Tibial artery (tissue), 4 donors: ENCODE measurements around the gene CRCP.
"Not testable (repeated sequence)": the region's sequence is repeated elsewhere in the genome, so short reads cannot be mapped to it uniquely, and the experiment has no call there.

Experiments
- DNase-seq, 2 donors: peaks; one replicate each; pipeline ENCODE4 v3.0.0-alpha.2; 2019
- H3K27ac ChIP-seq, 2 donors: fragments of 200-600 bp; sonication (generic) in 1 of 2; 1 replicate in 1 of 2; 2 replicates in 1 of 2; pipeline ENCODE4 v1.5.1; 2018 to 2019; ENCODE audit warnings: mild to moderate bottlenecking in 1 of 2
- H3K27me3 ChIP-seq, 2 donors: fragments of 200-600 bp; sonication (generic) in 1 of 2; one replicate each; pipeline versions ENCODE4 v1.5.1 to v1.6.0; 2016 to 2019
- H3K36me3 ChIP-seq, 3 donors: fragments of 200-600 bp; sonication (generic) in 2 of 3; one replicate each; pipeline ENCODE4 v1.5.1; 2016 to 2019; ENCODE audit warnings: mild to moderate bottlenecking in 2 of 3
- H3K4me1 ChIP-seq, 4 donors: fragments of 200-600 bp; sonication (generic) in 2 of 4; 1 replicate in 3 of 4; 2 replicates in 1 of 4; pipeline ENCODE4 v1.5.1; 2016 to 2019
- H3K4me3 ChIP-seq, 2 donors: fragments of 200-600 bp; sonication (generic) in 1 of 2; 1 replicate in 1 of 2; 2 replicates in 1 of 2; pipeline ENCODE4 v1.5.1; 2018 to 2019; ENCODE audit warnings: mild to moderate bottlenecking in 2 of 2
- H3K9me3 ChIP-seq, 3 donors: fragments of 200-600 bp; sonication (generic) in 1 of 3; one replicate each; pipeline ENCODE4 v1.5.1; 2016 to 2019
- intact Hi-C: fragments of 100-400 bp; cut with DNase I; formaldehyde crosslinking; loops from one replicate; pipeline ENCODE4 v1.15.0; 2023; ENCODE audit warnings: low total_unique reads
- TF ChIP-seq, protein P1 (sequence below), 2 experiments: fragments of 200-600 bp in 1 of 2; fragments of 450-650 bp in 1 of 2; IDR thresholded peaks; one replicate each; pipeline ENCODE4 v1.5.1; 2017 to 2019; ENCODE audit warnings: antibody characterized with exemption in 2 of 2, mild to moderate bottlenecking in 1 of 2, moderate library complexity in 1 of 2

The CRCP gene

DNA sequence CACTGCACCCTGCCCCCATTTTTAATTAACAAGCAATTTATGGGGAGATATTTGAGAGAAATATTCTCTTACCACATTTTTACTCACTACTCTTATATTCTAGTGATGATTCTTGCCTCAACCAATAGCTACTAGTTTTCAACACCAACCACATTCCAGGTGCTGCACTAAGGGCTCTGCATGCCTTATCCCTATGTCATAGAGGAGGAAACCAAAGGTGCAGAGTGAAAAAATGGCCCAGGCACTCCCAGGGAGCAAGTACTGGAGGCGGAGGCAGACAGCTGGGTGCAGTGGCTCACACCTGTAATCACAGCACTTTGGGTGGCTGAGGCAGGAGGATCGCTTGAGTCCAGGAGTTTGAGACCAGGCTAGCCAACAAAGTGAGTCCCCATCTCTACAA lies 55.0 kb downstream of the CRCP start:
- intact Hi-C loops = no loop called here
- DNase-seq = no peak
- Histone ChIP-seq H3K27ac (no peak overlapping the region), H3K36me3 (no peaks in the 10 kb centered on the region), H3K9me3 (no peaks in the 10 kb centered on the region), H3K27me3 (no peaks in the 10 kb centered on the region), H3K4me1 (no peaks in the 10 kb centered on the region), H3K4me3 (no peak overlapping the region)
- TF ChIP-seq, protein P1, sequence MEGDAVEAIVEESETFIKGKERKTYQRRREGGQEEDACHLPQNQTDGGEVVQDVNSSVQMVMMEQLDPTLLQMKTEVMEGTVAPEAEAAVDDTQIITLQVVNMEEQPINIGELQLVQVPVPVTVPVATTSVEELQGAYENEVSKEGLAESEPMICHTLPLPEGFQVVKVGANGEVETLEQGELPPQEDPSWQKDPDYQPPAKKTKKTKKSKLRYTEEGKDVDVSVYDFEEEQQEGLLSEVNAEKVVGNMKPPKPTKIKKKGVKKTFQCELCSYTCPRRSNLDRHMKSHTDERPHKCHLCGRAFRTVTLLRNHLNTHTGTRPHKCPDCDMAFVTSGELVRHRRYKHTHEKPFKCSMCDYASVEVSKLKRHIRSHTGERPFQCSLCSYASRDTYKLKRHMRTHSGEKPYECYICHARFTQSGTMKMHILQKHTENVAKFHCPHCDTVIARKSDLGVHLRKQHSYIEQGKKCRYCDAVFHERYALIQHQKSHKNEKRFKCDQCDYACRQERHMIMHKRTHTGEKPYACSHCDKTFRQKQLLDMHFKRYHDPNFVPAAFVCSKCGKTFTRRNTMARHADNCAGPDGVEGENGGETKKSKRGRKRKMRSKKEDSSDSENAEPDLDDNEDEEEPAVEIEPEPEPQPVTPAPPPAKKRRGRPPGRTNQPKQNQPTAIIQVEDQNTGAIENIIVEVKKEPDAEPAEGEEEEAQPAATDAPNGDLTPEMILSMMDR (IDR thresholded peaks at IDR 0.05) = no peak

DNA sequence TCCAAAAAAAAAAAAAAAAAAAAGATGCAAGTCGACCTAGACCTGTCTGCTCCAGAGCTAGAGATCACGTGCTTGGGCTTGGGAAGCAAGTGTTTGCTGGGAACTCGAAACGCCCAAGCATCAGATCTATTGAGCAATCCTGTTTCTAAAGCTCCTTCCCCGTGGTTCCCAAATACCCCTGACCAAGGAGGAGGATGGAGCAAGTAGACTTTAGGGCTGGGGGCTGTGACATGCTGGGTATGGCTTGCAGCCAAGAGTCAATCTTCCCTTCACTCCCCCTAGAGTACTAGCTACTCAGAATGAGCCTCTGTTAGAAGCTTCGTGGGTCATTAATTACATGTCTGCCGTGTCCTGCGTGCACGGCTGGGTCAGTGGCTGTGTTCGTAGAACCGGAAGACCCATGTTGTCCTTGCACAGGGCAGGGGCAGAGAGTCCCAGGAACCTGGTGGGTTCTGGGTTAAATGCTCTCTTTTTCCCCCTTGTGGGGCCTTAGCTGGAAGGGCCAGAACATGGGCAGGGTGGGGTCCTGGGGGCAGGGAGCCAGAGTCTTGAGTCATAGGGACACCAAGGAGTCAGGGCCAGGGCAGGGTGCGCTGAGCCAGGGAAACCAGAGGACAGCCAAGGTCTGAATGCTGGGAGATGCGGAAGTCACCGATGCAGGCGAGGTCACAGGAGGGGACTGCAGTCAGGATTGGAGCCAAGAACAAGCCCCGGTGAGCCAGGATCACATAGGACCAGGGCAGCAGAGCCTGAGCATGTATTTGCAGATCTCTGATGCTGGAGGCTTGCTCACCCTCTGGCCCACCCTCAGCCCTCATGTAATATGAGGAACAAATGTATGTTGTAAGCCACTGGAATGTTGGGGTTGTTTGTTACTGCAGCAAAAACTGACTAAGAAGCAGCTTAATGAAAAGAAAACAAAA lies 55.9 kb downstream of the CRCP start:
- no peaks in the 10 kb centered on the region for H3K27me3 ChIP-seq
- no peaks in the 10 kb centered on the region for H3K4me1 ChIP-seq
- peak; percentile 80 to 81 for DNase-seq
- no peak overlapping the region for H3K27ac ChIP-seq
- intact Hi-C loops = no loop called here
- H3K36me3 ChIP-seq = no peaks in the 10 kb centered on the region
- TF ChIP-seq, protein P1 (IDR thresholded peaks at IDR 0.05) = no peak
- no peak overlapping the region for H3K4me3 ChIP-seq
- no peaks in the 10 kb centered on the region for H3K9me3 ChIP-seq

DNA sequence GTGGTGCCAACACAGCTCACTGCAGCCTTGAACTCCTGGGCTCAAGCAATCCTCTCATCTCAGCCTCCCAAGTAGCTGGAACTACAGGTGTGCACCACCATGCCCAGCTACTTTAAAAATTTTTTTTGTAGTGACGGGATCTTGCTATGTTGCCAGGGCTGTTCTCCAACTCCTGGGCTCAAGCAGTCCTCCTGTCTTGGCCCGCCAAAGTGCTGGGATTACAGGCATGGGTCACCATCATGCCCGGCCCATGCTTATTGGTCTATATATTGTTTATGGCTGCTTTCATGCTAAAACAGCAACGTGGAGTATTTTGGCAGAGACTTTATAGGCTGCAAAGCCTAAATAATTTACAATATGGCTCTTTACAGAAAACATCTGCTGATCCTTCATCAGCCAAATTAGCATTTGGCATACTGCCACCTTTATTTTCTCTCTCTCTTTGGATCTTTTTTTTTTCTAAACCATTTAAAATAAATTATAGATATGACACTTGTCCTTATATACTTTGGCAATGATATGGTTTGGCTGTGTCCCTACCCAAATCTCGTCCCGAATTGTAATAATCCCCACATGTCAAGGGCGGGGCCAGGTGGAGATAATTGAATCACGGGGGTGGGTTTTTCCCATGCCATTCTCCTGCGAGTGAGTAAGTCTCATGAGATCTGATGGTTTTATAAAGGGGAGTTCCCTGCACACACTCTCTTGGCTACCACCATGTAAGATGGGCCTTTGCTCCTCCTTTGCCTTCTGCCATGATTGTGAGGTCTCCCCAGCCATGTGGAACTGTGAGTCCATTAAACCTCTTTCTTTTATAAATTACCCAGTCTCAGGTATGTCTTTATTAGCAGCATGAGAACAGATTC lies 58.1 kb downstream of the CRCP start:
- H3K36me3 ChIP-seq, intact Hi-C loops, H3K27me3 ChIP-seq, H3K9me3 ChIP-seq, H3K4me3 ChIP-seq, DNase-seq, H3K27ac ChIP-seq, H3K4me1 ChIP-seq: not testable (repeated sequence)

DNA sequence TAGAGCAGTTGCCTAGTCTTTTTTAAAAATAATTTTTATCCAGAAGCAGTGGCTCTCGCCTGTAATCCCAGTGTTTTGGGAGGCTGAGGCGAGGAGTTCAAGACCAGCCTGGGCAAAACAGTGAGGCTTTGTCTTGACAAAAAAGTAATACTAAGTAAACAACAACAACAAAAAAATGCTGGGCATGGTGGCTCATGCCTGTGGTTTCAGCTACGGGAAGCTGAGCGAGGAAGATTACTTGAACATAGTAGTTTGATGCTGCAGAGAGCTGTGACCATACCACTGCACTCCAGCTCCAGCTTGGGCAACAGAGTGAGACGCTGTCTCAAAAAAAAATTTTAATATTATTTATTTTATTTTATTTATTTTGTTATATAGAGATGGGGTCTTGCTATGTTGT lies 59.2 kb downstream of the CRCP start:
- no peaks in the 10 kb centered on the region for H3K36me3 ChIP-seq
- no peaks in the 10 kb centered on the region for H3K4me1 ChIP-seq
- DNase-seq = no peak
- no peaks in the 10 kb centered on the region for H3K27me3 ChIP-seq
- no peak overlapping the region for H3K27ac ChIP-seq
- intact Hi-C loops = no loop called here
- TF ChIP-seq, protein P1 (IDR thresholded peaks at IDR 0.05) = no peak
- no peaks in the 10 kb centered on the region for H3K9me3 ChIP-seq
- H3K4me3 ChIP-seq = no peak overlapping the region

DNA sequence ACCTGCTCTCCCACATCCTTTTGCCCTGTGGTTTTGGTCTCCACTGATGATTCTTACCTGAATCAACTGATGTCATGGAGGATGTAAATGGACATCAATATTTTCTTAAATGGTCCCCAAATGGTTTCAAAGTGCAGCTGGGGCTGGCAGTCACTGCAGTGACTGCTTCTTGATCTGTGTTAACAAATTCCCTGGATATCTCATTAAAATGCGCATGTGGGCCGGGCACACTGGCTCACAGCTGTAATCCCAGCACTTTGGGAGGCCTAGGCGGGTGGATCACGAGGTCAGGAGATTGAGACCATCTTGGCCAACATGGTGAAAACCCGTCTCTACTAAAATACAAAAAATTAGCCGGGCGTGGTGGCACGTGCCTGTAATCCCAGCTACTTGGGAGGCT lies 60.4 kb downstream of the CRCP start:
- H3K27ac ChIP-seq, H3K36me3 ChIP-seq, intact Hi-C loops, H3K4me3 ChIP-seq, DNase-seq, H3K4me1 ChIP-seq, H3K27me3 ChIP-seq, H3K9me3 ChIP-seq: not testable (repeated sequence)

DNA sequence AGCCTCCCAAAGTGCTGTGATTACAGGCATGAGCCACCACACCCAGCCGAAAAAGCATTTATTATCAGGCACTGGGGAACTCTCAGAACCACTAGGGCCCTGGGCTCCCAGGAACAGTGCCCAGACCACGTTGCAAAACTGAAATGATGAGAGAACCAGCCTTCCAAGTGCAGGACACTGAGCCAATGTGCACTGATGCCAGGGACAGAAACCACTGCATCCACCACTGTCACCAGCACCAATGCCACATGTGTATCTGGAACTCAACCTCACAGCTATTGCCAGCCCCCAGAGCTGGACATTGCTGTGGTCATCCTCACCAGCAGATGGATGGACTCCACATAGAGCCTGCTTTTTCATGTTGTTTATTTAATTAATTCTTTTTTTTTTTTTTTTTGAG lies 62.3 kb downstream of the CRCP start:
- no peaks in the 10 kb centered on the region for H3K4me1 ChIP-seq
- no peaks in the 10 kb centered on the region for H3K9me3 ChIP-seq
- no peak overlapping the region for H3K4me3 ChIP-seq
- no peaks in the 10 kb centered on the region for H3K36me3 ChIP-seq
- intact Hi-C loops = no loop called here
- TF ChIP-seq, protein P1 (IDR thresholded peaks at IDR 0.05) = no peak
- DNase-seq = peak; percentile 26 to 67
- H3K27ac ChIP-seq = no peak overlapping the region
- no peaks in the 10 kb centered on the region for H3K27me3 ChIP-seq
